Esophagus squamous epithelium (tissue), 5 donors: ENCODE data around the gene GTF3C2. TPM values are rescaled to one million over a fixed set of nuclear protein-coding genes. Genes with fewer than 3 reads are reported as not detected.

Experiments
- DNase-seq: peaks from one replicate; lab custom pipeline; 2025; lab: John Stamatoyannopoulos, UW
- H3K27ac ChIP-seq, 4 donors: fragments of 200-600 bp; sonication (generic); one replicate each; pipeline ENCODE4 v1.5.1; 2016 to 2019; ENCODE audit warnings: mild to moderate bottlenecking in 1 of 4
- H3K27me3 ChIP-seq, 4 donors: fragments of 200-600 bp; sonication (generic); 1 replicate in 3 of 4; 2 replicates in 1 of 4; pipeline versions ENCODE4 v1.5.1 to v1.6.0; 2017 to 2021; ENCODE audit warnings: antibody characterized with exemption in 1 of 4
- H3K36me3 ChIP-seq, 3 donors: fragments of 200-600 bp; sonication (generic); one replicate each; pipeline ENCODE4 v1.5.1; 2016 to 2019
- H3K4me1 ChIP-seq, 3 donors: fragments of 200-600 bp; sonication (generic); one replicate each; pipeline ENCODE4 v1.5.1; 2017 to 2019
- H3K4me3 ChIP-seq, 4 donors: fragments of 200-600 bp; sonication (generic); 1 replicate in 3 of 4; 2 replicates in 1 of 4; pipeline ENCODE4 v1.5.1; 2016 to 2019; ENCODE audit warnings: mild to moderate bottlenecking in 2 of 4, moderate library complexity in 1 of 4
- H3K9me3 ChIP-seq, 3 donors: fragments of 200-600 bp; sonication (generic); one replicate each; pipeline ENCODE4 v1.5.1; 2016 to 2019
- CTCF ChIP-seq, 6 experiments: fragments of 450-650 bp in 4 of 6; fragments of 200-600 bp in 2 of 6; sonication (generic) in 2 of 6; IDR thresholded peaks; one replicate each; pipeline ENCODE4 v1.5.1; 2016 to 2019; ENCODE audit warnings: antibody characterized with exemption in 6 of 6, mild to moderate bottlenecking in 4 of 6, moderate library complexity in 4 of 6
- POLR2A ChIP-seq, 4 donors: fragments of 450-650 bp; IDR thresholded peaks; one replicate each; pipeline ENCODE4 v1.6.1; 2017; ENCODE audit warnings: antibody characterized with exemption in 4 of 4, mild to moderate bottlenecking in 4 of 4, moderate library complexity in 3 of 4
- WGBS, 2 donors: methylation state at CpG; one replicate each; pipeline ENCODE4 v1.1.5; 2018; 5-methylcytosine and 5-hydroxymethylcytosine counted together
- intact Hi-C: fragments of 100-400 bp; cut with DNase I; formaldehyde crosslinking; loops from one replicate; pipeline ENCODE4 v1.15.0; 2022
- total RNA-seq, 4 donors: library from RNA; depleted of rRNA; stranded (reverse); fragments of >200 nt; gene quantifications; one replicate each; pipeline ENCODE4 v1.1.0, GENCODE V29; 2016
- donor health status: DM: yes; HTN: yes; CAD: no.

GTF3C2 gene
- total RNA-seq, 4 donors from 2014 or later = 37.2 to 59.7 (median 52.3) TPM

GRCh38 chr2:27281442-27281841 lies 75.1 kb downstream of the GTF3C2 start:
- H3K4me1 ChIP-seq = no peaks in the 10 kb centered on the region
- no peak for TF ChIP-seq POLR2A (IDR thresholded peaks at IDR 0.05)
- TF ChIP-seq CTCF (IDR thresholded peaks at IDR 0.05) = no peak
- H3K9me3 ChIP-seq = no peaks in the 10 kb centered on the region
- WGBS, 2 donors = 56% methylated on average over 2 to 3 of the region's 3 CpGs
- H3K36me3 ChIP-seq = no peaks in the 10 kb centered on the region
- H3K27me3 ChIP-seq = peaks cover 0 to 61% (median 0%) of the 10 kb centered on the region in 4 donors
- no peak overlapping the region for H3K27ac ChIP-seq
- H3K4me3 ChIP-seq = no peak overlapping the region
- intact Hi-C loops = no loop called here
- DNase-seq = no peak

GRCh38 chr2:27280826-27281225 lies 75.7 kb downstream of the GTF3C2 start:
- H3K27me3 ChIP-seq = peaks cover 0 to 66% (median 0%) of the 10 kb centered on the region in 4 donors

GRCh38 chr2:27278010-27278409 lies 78.6 kb downstream of the GTF3C2 start:
- Histone ChIP-seq H3K9me3 (no peaks in the 10 kb centered on the region), H3K36me3 (no peaks in the 10 kb centered on the region), H3K4me3 (no peak overlapping the region), H3K4me1 (no peaks in the 10 kb centered on the region), H3K27ac (no peak overlapping the region), H3K27me3 (peaks cover 0 to 71% (median 0%) of the 10 kb centered on the region in 4 donors)
- TF ChIP-seq CTCF (IDR thresholded peaks at IDR 0.05) = no peak
- no peak for TF ChIP-seq POLR2A (IDR thresholded peaks at IDR 0.05)
- WGBS, 2 donors = 47 to 67% methylated on average over 1 of the region's 1 CpG
- no peak for DNase-seq
- intact Hi-C loops = loop anchor here (10.0 kb wide), 1 partner anchor 173 kb away; no protein-coding TSS in a partner anchor

More at GRCh38 chr2:27280826-27281225, 75.7 kb downstream of the GTF3C2 start:
- H3K36me3 ChIP-seq = no peaks in the 10 kb centered on the region
- H3K4me1 ChIP-seq = no peaks in the 10 kb centered on the region
- 49 to 56% methylated on average over 3 of the region's 3 CpGs for WGBS, 2 donors
- intact Hi-C loops = no loop called here
- no peak for DNase-seq
- H3K27ac ChIP-seq = no peak overlapping the region
- H3K9me3 ChIP-seq = no peaks in the 10 kb centered on the region
- H3K4me3 ChIP-seq = no peak overlapping the region
- TF ChIP-seq POLR2A (IDR thresholded peaks at IDR 0.05) = no peak
- TF ChIP-seq CTCF (IDR thresholded peaks at IDR 0.05) = no peak

Other genes starting within 250 kb of the GTF3C2 start
- gene CGREF1, start 237.6 kb downstream of the GTF3C2 start, total RNA-seq = 1 to 10 TPM; 2.6 to 6.1 (median 3.9) TPM
- gene ABHD1, start 232.9 kb downstream of the GTF3C2 start, total RNA-seq = not detected
- gene PREB, start 222.1 kb downstream of the GTF3C2 start, total RNA-seq = 10 to 100 TPM; 45.5 to 77.9 (median 53.9) TPM
- gene PRR30, start 217.4 kb downstream of the GTF3C2 start, total RNA-seq = not detected
- not detected for gene TCF23, start 207.8 kb downstream of the GTF3C2 start, total RNA-seq
- gene ATRAID, start 144.7 kb downstream of the GTF3C2 start, total RNA-seq = 100 to 1,000 TPM in 2 of 4 donors, 10 to 100 TPM in 2; 57.1 to 124 (median 91.0) TPM
- 10 to 100 TPM; 13.5 to 38.6 (median 23.2) TPM for gene SLC5A6, start 144.5 kb downstream of the GTF3C2 start, total RNA-seq
- 10 to 100 TPM; 17.6 to 34.5 (median 22.0) TPM for gene CAD, start 139.4 kb downstream of the GTF3C2 start, total RNA-seq
- under 1 TPM in 2 of 4 donors, not detected in 2; 0.18 to 0.19 TPM for gene SLC30A3, start 93.7 kb downstream of the GTF3C2 start, total RNA-seq
- gene DNAJC5G, start 81.3 kb downstream of the GTF3C2 start, total RNA-seq = under 1 TPM in 1 of 4 donors, not detected in 3; 0.38 TPM
- gene TRIM54, start 74.3 kb downstream of the GTF3C2 start, total RNA-seq = not detected
- gene UCN, start 48.3 kb downstream of the GTF3C2 start, total RNA-seq = 1 to 10 TPM in 1 of 4 donors, not detected in 3; 1.1 TPM
- 10 to 100 TPM; 39.3 to 66.1 (median 48.1) TPM for gene MPV17, start 33.7 kb downstream of the GTF3C2 start, total RNA-seq
- gene EIF2B4, start 13.6 kb upstream of the GTF3C2 start, total RNA-seq = 10 to 100 TPM; 30.4 to 44.3 (median 38.3) TPM
- gene SNX17, start 13.9 kb upstream of the GTF3C2 start, total RNA-seq = 100 to 1,000 TPM in 1 of 4 donors, 10 to 100 TPM in 3; 53.5 to 106 (median 75.8) TPM
- gene ZNF513, start 24.0 kb upstream of the GTF3C2 start, total RNA-seq = 10 to 100 TPM in 3 of 4 donors, 1 to 10 TPM in 1; 6.4 to 15.6 (median 12.8) TPM
- 10 to 100 TPM; 51.9 to 77.1 (median 67.4) TPM for gene PPM1G, start 52.8 kb upstream of the GTF3C2 start, total RNA-seq
- gene NRBP1, start 71.9 kb upstream of the GTF3C2 start, total RNA-seq = 10 to 100 TPM; 66.6 to 89.6 (median 81.5) TPM
- 10 to 100 TPM in 3 of 4 donors, 1 to 10 TPM in 1; 9.8 to 29.3 (median 19.1) TPM for gene KRTCAP3, start 85.6 kb upstream of the GTF3C2 start, total RNA-seq
- gene IFT172, start 133.0 kb upstream of the GTF3C2 start, total RNA-seq = 10 to 100 TPM in 3 of 4 donors, 1 to 10 TPM in 1; 7.6 to 19.6 (median 13.5) TPM
- 10 to 100 TPM in 2 of 4 donors, 1 to 10 TPM in 2; 4.6 to 28.2 (median 11.3) TPM for gene FNDC4, start 138.4 kb upstream of the GTF3C2 start, total RNA-seq
- gene GCKR, start 140.1 kb upstream of the GTF3C2 start, total RNA-seq = 1 to 10 TPM in 1 of 4 donors, under 1 TPM in 3; 0.21 to 1.9 (median 0.41) TPM
- gene ZNF512, start 226.3 kb upstream of the GTF3C2 start, total RNA-seq = 10 to 100 TPM in 3 of 4 donors, 1 to 10 TPM in 1; 7.1 to 18.9 (median 15.7) TPM